ENCODE measurements around the gene SPRED1. TPM values are rescaled to one million over a fixed set of nuclear protein-coding genes. Genes with fewer than 3 reads are reported as not detected.

SPRED1 gene
- polyA plus RNA-seq, 3 donors: 2.5 to 3.3 (median 3.2) TPM

DNA sequence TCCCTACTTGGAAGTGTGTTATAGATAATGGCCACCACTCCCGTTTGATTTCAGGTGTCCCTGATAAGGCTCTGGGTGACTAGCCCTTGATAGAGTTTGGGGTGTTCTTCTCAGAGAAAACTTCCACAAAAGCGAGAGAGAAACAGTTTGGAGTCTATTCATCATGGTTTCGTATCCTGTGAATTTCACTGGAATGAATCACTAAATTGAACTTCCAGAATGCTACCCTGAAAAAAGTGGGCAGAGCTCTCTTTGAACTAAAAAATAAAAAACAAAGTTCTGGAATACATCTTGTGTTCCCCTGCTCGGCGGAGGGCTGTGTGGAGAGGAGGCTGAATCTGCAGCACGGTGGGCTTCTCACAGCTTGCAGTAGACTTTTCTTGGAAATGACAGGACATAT, 148.5 kb downstream of the SPRED1 start:
- H3K9ac ChIP-seq (ENCODE audit: insufficient read depth, low read length, poor library complexity, severe bottlenecking): no peak overlapping the region
- no peaks in the 10 kb centered on the region for H3K36me3 ChIP-seq (replicated peaks in 1 of 2; ENCODE audit: control insufficient read depth in 1 of 2, insufficient read depth in 2 of 2, low read length in 2 of 2)
- intact Hi-C loops (cut with micrococcal nuclease): no loop called here
- no peaks in the 10 kb centered on the region for H4K20me1 ChIP-seq (ENCODE audit: insufficient read depth, low read length)
- no peak overlapping the region for H2AFZ ChIP-seq (ENCODE audit: insufficient read depth, low read depth, low read length, poor library complexity, severe bottlenecking)
- no peaks in the 10 kb centered on the region for H3K4me1 ChIP-seq (ENCODE audit: control insufficient read depth in 1 of 2, insufficient read depth in 2 of 2, low read length in 2 of 2)
- no peaks in the 10 kb centered on the region for H3K36me3 Mint-ChIP-seq
- H3K27ac ChIP-seq (ENCODE audit: low read depth in 1 of 2, low read length in 2 of 2): no peak overlapping the region
- H3K4me1 Mint-ChIP-seq: no peaks in the 10 kb centered on the region
- H3K9me3 ChIP-seq (replicated peaks in 1 of 2; ENCODE audit: control insufficient read depth in 1 of 2, insufficient read depth in 1 of 2, low read length in 2 of 2): no peaks in the 10 kb centered on the region
- H3K4me3 Mint-ChIP-seq: no peak overlapping the region
- no peaks in the 10 kb centered on the region for H3K27me3 ChIP-seq (ENCODE audit: control insufficient read depth in 2 of 2, insufficient read depth in 2 of 2, low read length in 2 of 2)
- no peak for DNase-seq
- H3K9me3 Mint-ChIP-seq: peaks cover 0 to 5% (median 0%) of the 10 kb centered on the region in 7 donors
- H3K27me3 Mint-ChIP-seq (ENCODE audit: low read depth in 3 of 3): peaks cover 0 to 2% (median 0%) of the 10 kb centered on the region in 3 donors
- no peaks in the 10 kb centered on the region for H3K79me2 ChIP-seq (ENCODE audit: insufficient read depth, low read length)
- no peak overlapping the region for H3K27ac Mint-ChIP-seq
- TF ChIP-seq, protein P1, sequence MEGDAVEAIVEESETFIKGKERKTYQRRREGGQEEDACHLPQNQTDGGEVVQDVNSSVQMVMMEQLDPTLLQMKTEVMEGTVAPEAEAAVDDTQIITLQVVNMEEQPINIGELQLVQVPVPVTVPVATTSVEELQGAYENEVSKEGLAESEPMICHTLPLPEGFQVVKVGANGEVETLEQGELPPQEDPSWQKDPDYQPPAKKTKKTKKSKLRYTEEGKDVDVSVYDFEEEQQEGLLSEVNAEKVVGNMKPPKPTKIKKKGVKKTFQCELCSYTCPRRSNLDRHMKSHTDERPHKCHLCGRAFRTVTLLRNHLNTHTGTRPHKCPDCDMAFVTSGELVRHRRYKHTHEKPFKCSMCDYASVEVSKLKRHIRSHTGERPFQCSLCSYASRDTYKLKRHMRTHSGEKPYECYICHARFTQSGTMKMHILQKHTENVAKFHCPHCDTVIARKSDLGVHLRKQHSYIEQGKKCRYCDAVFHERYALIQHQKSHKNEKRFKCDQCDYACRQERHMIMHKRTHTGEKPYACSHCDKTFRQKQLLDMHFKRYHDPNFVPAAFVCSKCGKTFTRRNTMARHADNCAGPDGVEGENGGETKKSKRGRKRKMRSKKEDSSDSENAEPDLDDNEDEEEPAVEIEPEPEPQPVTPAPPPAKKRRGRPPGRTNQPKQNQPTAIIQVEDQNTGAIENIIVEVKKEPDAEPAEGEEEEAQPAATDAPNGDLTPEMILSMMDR (IDR thresholded peaks at IDR 0.05): no peak
- H3K4me3 ChIP-seq (replicated peaks in 1 of 3; ENCODE audit: low read depth in 2 of 3, low read length in 3 of 3): no peak overlapping the region
- 96% methylated on average over 4 of the region's 6 CpGs for WGBS (ENCODE audit: insufficient coverage)
- no peak overlapping the region for H3K4me2 ChIP-seq (replicated peaks; ENCODE audit: extremely low read depth, low read length, poor library complexity, severe bottlenecking)

DNA sequence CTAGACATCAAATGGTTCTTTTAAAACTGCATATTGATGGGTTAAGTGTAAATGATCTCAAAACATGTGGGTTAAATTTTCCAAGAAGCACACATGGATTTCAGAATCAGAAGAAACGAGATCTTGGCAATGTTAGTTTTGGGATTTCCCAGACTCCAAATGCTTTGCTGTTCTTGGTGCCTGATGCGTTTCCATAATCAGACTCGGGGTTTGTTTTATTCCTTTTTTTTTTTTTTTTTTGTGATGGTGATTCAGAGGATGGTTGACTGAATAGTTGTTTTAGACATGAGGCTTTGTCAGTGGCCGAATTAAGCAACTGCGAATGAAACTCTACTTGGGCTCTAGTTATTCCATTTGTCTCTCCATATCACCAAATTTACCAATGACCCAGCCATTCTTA, 149.1 kb downstream of the SPRED1 start:
- Histone ChIP-seq H3K27me3 (ENCODE audit: control insufficient read depth in 2 of 2, insufficient read depth in 2 of 2, low read length in 2 of 2) (no peaks in the 10 kb centered on the region), H3K27ac (ENCODE audit: low read depth in 1 of 2, low read length in 2 of 2) (no peak overlapping the region), H4K20me1 (ENCODE audit: insufficient read depth, low read length) (no peaks in the 10 kb centered on the region), H3K9ac (ENCODE audit: insufficient read depth, low read length, poor library complexity, severe bottlenecking) (no peak overlapping the region), H3K4me2 (replicated peaks; ENCODE audit: extremely low read depth, low read length, poor library complexity, severe bottlenecking) (no peak overlapping the region), H3K4me1 (ENCODE audit: control insufficient read depth in 1 of 2, insufficient read depth in 2 of 2, low read length in 2 of 2) (no peaks in the 10 kb centered on the region), H3K79me2 (ENCODE audit: insufficient read depth, low read length) (no peaks in the 10 kb centered on the region), H3K4me3 (replicated peaks in 1 of 3; ENCODE audit: low read depth in 2 of 3, low read length in 3 of 3) (no peak overlapping the region), H3K36me3 (replicated peaks in 1 of 2; ENCODE audit: control insufficient read depth in 1 of 2, insufficient read depth in 2 of 2, low read length in 2 of 2) (no peaks in the 10 kb centered on the region), H2AFZ (ENCODE audit: insufficient read depth, low read depth, low read length, poor library complexity, severe bottlenecking) (no peak overlapping the region), H3K9me3 (replicated peaks in 1 of 2; ENCODE audit: control insufficient read depth in 1 of 2, insufficient read depth in 1 of 2, low read length in 2 of 2) (no peaks in the 10 kb centered on the region)
- Mint-ChIP-seq H3K4me3 (no peak overlapping the region), H3K4me1 (no peaks in the 10 kb centered on the region), H3K36me3 (no peaks in the 10 kb centered on the region), H3K27ac (no peak overlapping the region), H3K9me3 (peaks cover 0 to 5% (median 0%) of the 10 kb centered on the region in 7 donors), H3K27me3 (ENCODE audit: low read depth in 3 of 3) (peaks cover 0 to 2% (median 0%) of the 10 kb centered on the region in 3 donors)
- 98% methylated on average over 5 of the region's 5 CpGs for WGBS (ENCODE audit: insufficient coverage)
- no peak for DNase-seq
- intact Hi-C loops (cut with micrococcal nuclease): no loop called here
- TF ChIP-seq, protein P1 (IDR thresholded peaks at IDR 0.05): no peak

Data from CD14-positive monocyte (primary cell).